ENCODE measurements around the gene PAGR1.
A peak's percentile ranks its signal among the peaks of the same experiment; 100 is the strongest.
"Not testable (repeated sequence)": the region's sequence is repeated elsewhere in the genome, so short reads cannot be mapped to it uniquely, and the experiment has no call there.

PAGR1 gene

GRCh38 chr16:29841631-29842030 lies 25.7 kb downstream of the PAGR1 start:
- DNase-seq = no peak

GRCh38 chr16:29842732-29843346 lies 26.9 kb downstream of the PAGR1 start:
- DNase-seq = no peak

DNA sequence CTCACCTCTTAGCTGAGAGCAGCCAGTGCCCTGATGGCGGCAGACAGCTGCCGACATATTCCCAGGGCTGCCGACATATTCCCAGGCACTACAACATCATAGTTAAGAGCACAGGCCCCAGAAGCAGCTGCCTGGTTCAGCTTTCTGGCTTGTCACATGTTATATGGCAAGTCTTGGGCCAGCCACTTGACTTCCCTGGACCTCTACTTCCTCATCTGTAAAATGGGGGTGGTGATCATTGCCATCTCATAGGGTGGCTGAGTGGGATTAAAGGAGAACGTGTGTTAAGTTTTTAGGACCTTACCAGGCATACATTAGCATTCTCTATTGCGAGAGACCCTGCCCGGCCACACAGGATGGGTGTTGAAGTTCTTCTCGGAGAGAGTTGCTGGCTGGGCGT lies 28.0 kb downstream of the PAGR1 start:
- DNase-seq = no peak

GRCh38 chr16:29844575-29845331 lies 28.8 kb downstream of the PAGR1 start:
- no peak for DNase-seq

- DNase-seq = no peak
Observed at GRCh38 chr16:29845656-29846055, 29.7 kb downstream of the PAGR1 start.

DNA sequence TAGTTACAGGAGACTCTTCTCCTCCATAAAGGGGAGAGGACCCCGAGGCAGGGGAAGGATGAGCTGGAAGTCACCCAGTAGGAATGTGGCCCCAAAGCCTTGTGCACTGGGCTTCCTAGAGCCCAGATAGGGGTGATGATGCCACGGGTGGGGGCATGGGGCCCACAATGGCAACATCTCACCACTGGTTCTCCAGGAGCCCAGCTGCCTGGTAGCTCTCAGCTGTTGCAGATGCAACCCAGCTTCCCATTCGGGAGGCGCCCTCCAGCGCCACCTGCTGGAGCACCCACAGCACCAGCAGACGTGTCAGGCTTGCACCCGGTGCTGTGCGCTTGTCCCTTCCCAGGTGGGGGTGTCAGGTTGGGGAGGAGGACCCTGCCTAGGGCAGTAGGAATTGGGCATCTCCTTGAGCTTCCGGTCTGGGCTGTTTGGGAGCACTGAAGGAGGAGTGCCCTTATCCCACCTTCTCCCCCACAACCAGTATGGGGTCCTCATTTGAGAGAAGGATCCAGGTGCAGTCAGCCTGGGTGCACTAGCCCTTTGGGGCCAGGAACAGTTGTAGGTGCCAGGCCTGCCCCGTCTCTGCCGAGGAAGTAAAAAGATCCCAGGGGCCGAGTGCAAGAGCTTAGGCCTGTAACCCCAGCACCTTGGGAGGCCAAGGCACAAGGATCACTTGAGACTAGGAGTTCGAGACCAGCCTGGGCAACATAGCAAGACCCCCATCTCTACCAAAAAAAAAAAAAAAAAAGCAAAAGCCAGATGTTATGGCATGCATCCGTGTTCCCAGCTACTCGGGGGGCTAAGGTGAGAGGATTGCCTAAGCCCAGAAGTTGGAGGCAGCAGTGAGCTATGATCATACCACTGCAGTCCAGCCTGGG lies 32.7 kb downstream of the PAGR1 start:
- peak; percentile 50 to 84 for DNase-seq

DNA sequence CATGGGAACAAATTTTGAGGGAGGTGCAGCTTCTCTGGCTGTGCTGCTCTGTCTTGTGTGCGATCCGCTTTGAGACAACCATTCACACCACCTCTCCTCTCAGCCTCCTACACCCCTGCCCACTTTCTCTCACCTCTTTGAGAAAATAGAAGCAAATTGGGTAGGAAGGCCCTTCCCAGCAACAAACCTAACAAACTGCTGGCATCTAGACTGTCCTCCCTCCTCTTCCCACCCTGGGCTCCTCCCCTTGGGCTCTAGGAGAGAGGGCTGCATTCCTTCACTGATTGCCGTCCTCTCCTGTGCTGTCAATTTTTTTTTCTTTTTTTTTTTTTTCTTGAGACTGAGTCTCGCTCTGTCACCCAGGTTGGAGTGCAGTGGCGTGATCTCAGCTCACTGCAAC lies 33.6 kb downstream of the PAGR1 start:
- DNase-seq = no peak

- no peak for DNase-seq
Observed at GRCh38 chr16:29850998-29851397, 35.0 kb downstream of the PAGR1 start.

GRCh38 chr16:29852654-29853053 lies 36.7 kb downstream of the PAGR1 start:
- DNase-seq = no peak

DNA sequence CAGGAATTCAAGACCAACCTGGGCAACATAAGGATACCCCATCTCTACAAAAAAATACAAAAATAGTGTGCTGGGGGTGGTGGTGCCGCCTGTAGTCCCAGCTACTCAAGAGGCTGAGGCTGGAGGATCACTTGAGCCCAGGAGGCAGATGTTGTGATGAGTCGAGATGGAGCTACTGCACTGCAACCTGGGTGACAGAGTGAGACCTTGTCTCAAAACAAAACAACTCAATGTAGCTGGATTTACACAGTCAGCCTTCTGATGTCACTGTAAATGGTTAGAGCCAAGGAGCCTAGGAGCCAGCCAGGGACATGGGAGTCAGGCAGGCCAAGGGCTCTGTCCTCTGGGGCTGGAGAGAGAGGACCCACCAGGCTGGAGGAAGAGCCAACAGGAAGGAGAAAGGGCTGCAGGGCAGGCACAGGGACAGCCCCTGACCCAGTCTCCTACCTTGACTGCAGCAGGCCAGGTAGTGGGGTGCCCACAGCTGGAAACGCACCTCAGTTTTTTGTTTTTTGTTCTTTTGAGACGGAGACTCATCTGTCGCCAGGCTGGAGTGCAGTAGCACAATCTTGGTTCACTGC lies 38.7 kb downstream of the PAGR1 start:
- peak in 1 of 2 experiments; percentile 28 for DNase-seq

DNA sequence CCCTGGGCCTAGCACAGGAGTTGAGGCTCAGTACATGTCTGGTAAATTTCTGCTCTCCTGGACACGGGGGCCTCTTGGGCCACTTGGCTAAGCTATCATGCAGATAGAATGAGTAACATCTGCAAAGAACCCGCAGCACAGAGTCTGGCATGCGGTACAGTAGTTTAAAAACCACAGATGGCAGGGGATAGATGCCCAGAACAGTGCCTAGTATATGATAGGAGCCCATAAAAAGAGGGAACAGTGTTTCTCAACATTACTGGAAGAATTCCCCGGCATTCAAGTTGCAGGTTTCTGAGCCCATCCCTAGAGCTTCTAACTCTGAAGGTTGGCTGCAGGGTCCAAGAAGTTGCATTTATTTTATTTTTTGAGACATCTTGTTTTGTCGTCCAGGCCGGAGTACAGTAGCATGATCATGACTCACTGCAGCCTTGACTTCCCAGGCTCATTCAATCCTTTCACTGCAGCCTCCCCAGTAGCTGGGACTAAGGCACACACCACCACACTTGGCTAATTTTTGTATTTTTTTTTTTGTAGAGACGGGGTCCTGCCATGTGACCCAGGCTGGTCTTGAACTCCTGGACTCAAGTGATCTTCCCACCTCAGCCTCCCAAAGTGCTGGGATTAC lies 41.3 kb downstream of the PAGR1 start:
- no peak for DNase-seq

DNA sequence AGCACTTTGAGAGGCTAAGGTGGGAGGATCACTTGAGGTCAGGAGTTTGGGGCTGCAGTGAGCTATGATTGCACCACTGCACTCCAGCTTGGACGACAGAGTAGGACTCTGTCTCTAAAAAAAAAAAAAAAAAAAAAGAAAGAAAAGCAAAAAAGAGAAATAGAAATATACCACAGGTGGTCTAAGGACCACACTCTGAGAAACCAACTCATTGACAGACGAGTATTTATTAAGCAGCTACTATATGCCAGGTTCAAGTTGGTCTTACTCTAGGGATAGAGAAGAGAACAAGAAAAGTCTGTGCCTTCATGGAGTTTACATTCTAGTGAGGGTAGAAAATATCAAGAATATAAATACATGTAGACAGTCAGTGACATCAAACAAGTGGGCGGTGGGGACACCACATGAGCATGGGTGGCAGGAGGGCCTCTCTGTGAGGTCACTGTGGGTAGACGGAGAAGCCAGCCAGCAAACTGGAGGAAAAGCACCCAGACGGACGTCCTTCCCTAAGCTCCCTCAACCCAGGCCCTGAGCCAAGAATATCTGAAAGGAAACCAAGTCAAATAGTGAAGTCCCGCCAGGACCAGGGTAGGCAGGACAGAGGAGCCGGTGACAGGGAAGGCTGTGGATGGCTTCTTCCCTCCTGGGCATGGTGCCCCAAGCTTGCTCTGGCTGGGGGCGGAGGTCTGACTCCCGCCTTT lies 42.3 kb downstream of the PAGR1 start:
- DNase-seq = no peak

GRCh38 chr16:29858974-29859373 lies 43.0 kb downstream of the PAGR1 start:
- no peak for DNase-seq

GRCh38 chr16:29860218-29860617 lies 44.3 kb downstream of the PAGR1 start:
- DNase-seq = no peak

- peak in 1 of 2 experiments; percentile 39 for DNase-seq
Observed at GRCh38 chr16:29862383-29862883, 46.5 kb downstream of the PAGR1 start.

DNA sequence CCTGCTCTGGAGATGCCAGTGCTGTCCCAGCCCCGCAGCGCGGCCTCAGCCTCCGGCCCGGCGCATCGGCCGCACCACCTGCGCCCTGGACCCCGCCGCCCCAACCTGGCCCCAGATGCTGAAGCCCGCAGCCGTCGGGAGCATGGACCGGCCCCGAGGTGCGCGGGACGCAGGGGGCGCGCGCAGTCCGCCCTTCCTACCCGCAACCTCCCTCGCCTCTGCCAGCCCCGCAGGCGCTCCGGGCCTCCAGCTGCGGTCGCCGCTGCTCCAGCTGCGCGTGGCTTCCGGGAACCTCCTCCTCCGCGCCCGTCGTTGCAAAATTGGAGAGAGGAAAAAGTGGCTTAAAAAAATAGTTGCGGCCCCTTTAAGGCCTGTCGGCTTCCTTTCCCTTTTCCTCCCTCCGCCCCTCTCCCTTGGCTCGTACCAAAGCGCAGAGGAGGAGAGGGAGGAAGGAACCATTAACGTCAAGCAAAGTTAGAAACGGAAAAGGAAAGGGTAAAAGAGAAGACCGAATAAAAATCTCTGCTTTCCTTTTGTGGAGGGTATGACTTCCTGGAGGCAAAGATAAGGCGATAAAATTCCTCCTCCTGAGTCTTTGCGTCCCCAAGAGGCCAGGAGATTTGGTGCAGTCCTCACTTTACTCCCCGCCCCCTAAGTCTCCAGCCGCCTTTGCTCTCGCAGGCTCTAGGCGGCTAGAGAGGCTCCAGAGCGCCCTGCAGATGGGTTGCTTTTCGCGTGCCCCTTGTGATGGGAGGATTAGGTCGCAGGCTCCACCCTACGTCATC lies 47.1 kb downstream of the PAGR1 start, which contains the start of gene CDIPT:
Gene CDIPT (minus strand): TSS at position 343 of the 785 bp plus-strand sequence. CDS start 369 bp downstream, outside the sequence.
- DNase-seq = peak; percentile 95 to 98

DNA sequence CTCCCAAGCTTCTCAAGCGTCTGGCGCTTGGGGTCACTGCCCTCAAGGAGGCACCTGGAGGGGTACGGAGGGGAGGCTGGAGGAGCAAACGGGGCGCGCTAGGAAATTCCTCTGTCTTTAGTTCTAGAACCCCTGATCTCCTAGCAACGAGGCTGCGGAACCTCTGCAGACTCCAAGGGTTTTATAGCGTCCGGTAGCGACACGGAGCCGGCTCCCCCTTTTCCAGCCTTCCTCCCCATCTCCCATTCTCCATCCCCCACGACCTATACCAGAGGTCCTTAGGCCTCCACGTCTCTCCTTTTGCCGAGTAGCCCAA lies 47.7 kb downstream of the PAGR1 start:
- DNase-seq = no peak

DNA sequence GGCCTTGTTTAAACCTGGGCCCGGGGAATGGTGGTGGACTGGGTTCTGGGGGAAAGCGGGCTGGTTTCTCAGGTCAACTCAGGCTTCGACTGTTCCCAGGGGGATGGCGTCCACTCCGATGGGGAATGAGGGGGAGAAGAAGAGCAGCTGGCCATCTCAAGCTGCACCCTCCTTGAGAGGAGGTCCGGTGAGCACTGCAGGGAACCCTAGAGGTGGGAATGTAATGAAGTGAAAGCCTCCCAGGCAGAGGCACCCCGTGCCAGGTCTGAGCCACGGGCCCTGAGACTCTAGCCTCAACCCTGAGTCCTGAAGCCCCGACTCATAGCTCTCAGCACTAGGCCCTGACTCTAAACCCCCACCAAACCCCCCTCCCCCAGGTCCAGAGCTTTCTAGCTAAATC lies 48.3 kb downstream of the PAGR1 start:
- no peak for DNase-seq

DNA sequence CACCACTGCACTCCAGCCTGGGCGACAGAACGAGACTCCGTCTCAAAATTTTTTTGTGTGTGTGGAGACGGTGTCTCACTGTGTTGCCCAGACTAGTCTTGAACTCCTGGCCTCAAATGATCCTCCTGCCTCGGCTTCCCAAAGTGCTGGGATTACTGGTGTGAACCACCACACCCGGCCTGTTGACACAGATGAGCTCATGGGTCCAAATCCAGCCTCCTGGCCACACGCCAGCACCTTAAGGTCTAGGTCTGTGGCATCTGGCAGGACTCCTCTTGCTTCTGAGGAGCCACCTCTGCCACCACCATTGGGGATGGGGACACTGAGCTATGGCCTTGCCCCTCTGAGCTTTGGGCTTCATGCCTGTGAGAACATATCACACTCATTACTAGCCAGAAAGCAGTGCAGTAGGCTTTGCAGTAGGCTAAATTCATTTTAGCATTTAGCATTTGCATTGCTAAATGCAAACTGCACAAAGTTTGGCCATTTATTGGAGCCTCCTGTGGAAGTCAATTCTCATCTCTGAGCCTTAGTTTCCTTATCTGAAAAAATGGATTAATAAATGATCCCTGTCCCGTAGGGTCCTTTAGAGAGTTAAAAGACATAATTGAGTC lies 52.6 kb downstream of the PAGR1 start:
- DNase-seq = peak; percentile 30 to 56

- not testable (repeated sequence) for DNase-seq
Observed at GRCh38 chr16:29869067-29869466, 53.1 kb downstream of the PAGR1 start.
